ENCODE measurements around the gene DTX3.

- TF ChIP-seq ZNF8 (CRISPR knock-in tag; IDR thresholded peaks at IDR 0.05), result no peak
- no peak for TF ChIP-seq ZFP30 (CRISPR knock-in tag; IDR thresholded peaks at IDR 0.05)
- TF ChIP-seq TOX (CRISPR knock-in tag; IDR thresholded peaks at IDR 0.05; ENCODE audit: borderline replicate concordance), result no peak
- TF ChIP-seq SNAI2 (CRISPR knock-in tag; IDR thresholded peaks at IDR 0.05), result no peak
- no peak for TF ChIP-seq CREB5 (CRISPR knock-in tag; IDR thresholded peaks at IDR 0.05; ENCODE audit: low read depth)
- no peak for TF ChIP-seq OSR1 (CRISPR knock-in tag; IDR thresholded peaks at IDR 0.05)
These were observed 24.8 kb upstream of the DTX3 start for GRCh38 chr12:57579677-57580465.

All from SK-N-SH treated with all-trans-retinoic acid at 6 μM for 48 hours (cell line).